ENCODE results near the gene TTBK1.

TTBK1 gene

DNA sequence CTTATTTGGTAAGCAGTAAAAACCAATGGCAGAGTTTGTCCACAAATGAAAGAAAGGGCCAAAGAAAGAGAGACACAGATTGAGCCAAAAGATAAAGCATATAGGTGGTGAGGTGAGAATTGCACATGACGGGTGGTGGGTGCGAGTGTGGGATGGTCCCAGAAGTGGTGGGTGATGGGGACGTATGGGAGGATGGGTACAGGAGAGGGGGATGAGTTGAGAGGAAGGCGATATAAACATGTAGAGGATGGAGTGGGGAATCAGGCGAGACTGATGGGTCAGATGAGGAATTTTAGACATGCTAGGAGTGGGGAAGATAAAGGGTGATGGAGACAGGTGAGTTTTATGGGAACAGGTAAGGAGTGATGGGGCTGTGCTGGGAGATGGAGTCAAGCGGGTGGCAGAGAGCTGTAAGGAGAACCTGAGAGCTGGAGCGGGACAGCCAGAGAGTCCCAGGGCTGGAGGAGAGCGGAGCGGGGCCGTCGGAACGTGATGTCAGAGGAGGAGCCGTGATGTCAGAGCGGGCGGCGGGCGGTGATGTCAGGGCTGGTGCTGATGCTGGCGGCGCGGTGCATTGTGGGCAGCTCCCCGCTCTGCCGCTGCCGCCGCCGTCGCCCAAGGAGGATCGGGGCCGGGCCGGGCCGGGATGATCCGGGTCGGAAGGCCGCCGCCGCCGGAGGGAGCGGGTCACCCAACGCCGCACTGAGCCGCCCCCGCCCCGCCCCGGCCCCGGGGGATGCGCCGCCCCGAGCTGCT is at the start of gene TTBK1:
Gene TTBK1, plus strand, starts transcription at position 574 of the 756 bp plus-strand sequence. CDS start 3,180 bp downstream, outside the sequence.
- no peak for DNase-seq

DNA sequence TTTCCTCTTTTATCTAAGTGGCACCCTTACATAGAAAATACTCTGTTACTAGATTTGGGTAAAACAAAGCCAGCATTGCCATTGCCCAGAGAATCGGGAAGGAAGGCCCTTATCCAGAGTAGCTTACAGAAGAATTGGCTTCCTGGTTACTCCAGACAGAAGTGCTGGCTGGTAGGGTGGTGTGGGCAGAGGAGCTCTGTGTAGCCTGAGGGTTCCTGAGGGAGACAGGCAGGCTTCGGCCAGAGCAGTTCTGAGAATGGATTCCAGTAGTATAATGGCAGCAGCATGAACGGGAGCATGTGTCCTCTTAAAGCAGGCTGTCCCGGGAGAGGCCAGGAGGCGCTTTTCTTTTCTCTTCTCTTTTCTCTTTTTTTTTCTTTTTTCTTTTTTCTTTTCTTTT is 49.4 kb upstream of the TTBK1 start:
- no peak for DNase-seq

DNA sequence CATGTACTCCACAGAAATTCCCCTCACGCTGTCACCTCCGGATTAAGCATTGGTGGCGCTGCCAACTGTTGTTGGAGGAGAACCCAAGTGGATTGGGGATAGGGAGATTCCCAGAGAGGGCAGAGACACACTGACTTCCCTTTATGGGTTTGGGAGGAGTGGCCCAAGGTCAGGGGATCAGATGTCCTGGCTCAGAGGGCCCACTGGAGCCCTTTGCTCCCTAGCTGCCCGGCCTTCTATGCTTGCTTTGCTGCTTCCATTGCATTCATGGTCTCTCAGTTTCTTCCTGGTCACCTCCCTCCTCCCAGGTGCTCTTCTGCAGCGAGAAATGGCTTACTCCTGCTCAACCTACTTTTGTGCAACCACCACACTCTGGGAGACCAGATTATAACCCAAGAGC is 46.9 kb upstream of the TTBK1 start:
- DNase-seq, result no peak

DNA sequence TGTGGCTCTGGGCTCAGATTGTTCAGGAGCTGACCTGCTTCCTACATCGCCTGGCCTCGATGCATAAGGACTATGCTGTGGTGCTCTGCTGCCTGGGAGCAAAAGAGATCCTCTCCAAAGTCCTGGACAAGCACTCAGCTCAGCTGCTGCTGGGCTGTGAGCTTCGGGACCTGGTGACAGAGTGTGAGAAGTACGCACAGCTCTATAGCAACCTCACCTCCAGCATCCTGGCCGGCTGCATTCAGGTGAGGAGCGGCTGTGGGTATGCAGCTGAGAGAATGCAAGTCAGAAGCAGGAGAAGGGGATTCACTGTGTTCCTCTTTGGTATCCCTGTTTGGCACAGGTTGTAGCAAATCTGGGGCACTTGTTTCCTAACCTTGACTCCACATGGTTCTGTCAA is 43.4 kb upstream of the TTBK1 start:
- DNase-seq, result no peak

DNA sequence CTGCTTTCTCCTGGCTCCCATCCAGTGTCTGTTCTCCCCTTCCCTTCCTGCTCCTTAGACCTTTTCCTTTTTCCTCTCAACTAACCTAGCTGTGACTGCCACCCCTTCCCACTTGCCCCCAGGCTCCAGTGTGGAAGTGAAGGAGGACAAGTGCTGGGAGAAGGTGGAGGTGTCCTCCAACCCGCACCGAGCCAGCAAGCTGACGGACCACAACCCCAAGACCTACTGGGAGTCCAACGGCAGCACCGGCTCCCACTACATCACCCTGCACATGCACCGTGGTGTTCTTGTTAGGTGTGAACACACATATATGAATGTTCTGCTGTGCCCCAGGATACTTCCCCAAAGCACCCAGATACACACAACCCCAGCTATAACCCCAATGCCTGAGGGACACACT is 42.7 kb upstream of the TTBK1 start:
- no peak for DNase-seq

DNA sequence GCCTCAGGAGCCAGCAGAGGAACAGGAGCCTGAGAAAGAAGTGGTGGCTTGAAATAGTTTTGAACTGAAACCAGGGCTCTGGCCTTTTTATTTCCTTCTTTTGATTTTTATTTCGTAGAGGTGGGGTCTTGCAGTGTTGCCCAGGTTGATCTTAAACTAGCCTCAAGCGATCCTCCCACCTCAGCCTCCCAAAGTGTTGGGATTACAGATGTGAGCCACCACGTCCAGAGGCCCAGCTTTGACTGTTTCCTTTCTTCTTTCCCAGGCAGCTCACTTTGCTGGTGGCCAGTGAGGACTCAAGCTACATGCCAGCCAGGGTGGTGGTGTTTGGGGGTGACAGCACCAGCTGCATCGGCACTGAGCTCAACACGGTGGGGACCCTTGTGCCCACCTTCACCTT is 40.8 kb upstream of the TTBK1 start:
- no peak for DNase-seq

DNA sequence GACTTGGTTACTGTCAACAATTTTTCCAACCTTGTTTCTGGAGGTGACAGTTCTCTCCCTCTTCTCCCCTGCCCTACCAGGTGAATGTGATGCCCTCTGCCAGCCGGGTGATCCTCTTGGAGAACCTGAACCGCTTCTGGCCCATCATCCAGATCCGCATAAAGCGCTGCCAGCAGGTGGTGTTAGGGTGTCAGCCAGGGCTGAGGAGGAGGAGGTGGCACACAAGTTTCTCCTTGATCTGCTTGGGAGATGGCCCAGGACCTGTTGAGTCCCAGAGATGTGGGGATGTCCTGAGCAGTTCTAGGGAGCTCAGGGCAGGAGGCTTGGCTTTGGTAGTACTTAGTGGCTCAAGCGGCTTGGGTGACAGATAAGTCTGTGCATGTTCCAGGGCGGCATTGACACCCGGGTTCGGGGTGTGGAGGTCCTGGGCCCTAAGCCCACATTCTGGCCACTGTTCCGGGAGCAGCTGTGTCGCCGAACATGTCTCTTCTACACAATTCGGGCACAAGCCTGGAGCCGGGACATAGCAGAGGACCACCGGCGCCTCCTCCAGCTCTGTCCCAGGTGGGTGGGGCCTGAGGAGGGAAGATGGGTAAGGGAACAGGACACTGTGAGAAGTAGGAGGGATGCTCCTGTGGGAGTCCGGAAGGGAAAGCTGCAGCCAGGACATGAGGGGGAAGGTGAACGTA is 40.1 kb upstream of the TTBK1 start:
- no peak for DNase-seq

DNA sequence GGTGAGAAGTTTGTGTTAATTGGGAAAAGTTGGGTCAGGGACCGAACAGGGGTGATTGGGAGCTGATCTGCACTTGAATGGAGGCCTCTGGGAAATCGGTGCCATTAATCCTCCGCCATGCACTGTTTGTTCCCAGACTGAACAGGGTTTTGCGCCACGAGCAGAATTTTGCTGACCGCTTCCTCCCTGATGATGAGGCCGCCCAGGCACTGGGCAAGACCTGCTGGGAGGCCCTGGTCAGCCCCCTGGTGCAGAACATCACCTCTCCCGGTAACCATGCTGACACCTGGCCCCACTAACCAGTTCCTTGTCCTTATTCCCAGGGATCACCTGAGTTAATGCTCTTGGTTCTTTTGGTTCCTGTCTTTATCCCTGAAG is 39.6 kb upstream of the TTBK1 start:
- no peak for DNase-seq

DNA sequence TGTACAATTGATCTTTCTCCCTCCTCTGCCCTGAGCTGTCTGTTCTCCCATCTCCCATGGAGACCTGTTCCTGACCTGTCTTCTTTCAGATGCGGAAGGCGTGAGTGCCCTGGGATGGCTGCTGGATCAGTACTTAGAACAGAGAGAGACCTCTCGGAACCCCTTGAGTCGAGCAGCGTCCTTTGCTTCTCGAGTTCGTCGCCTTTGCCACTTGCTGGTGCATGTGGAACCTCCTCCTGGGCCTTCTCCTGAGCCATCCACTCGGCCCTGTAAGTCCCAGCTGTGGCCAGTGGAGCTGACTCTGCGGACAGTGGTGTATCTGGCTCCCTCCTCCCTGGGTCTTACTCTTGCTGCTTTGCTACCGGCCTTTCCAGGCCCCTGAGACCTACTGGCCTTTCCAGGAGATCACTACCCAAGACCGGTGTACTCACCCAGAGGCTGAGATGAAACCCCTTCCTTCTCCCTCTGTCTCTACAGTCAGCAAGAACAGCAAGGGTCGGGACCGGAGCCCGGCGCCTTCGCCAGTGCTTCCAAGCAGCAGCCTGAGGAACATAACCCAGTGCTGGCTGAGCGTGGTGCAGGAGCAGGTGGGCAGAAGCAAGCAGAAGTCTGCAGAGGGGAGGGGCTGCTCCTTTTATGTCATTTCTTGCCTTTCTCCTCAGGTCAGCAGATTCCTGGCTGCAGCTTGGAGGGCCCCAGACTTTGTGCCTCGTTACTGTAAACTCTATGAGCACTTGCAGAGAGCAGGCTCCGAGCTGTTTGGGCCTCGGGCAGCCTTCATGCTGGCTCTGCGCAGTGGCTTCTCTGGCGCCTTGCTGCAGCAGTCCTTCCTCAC is 38.8 kb upstream of the TTBK1 start:
- no peak for DNase-seq

DNA sequence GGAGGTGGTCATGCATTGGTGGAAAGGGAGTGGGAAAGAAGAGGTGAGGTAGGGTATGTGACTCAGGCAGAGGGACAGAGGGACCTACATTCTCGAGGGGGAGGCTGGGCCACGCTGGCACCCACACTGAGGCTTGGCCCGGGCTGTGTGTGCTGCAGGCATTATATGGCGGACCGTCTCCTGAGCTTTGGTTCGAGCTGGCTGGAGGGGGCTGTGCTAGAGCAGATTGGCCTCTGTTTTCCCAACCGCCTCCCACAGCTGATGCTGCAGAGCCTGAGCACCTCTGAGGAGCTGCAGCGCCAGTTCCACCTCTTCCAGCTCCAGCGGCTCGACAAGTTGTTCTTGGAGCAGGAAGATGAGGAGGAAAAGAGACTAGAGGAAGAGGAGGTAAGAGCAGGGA is 37.4 kb upstream of the TTBK1 start:
- DNase-seq, result no peak

DNA sequence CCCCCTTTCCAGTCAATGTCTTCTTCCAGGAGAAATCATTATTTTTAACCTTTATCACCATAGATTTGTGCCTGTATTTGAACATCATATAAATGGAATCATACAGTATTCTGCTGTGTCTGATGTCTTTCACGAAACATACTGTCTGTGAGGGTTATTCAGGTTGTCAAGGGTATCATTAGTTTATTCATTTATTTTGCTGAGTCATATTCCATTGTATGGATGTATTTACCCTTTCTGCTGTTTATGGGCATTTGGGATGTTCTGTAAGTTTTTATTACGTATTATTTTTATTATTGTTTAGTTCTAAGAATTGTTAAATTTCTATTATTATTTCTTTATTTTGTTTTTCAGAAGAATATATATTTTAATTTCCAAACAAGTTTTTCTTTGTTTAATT is 36.0 kb upstream of the TTBK1 start:
- no peak for DNase-seq

DNA sequence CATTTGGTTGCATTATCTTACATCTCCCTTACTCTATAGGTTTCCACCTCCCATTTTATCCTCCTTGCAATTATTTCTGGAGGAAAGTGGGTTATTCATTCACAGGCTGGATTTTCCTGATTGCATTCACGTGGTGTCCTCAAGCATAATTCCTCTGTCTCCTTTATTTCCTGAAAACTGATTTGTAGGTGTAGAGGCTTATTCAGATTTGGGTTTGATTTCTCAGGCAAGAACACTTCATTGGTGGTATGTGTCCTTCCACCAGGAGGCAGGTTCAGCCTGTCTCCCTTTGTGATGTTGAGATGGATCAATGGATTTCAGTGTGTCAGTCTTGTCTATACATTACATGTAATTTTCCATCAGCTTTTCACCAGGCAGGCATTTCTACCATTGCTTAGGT is 31.3 kb upstream of the TTBK1 start:
- no peak for DNase-seq

DNA sequence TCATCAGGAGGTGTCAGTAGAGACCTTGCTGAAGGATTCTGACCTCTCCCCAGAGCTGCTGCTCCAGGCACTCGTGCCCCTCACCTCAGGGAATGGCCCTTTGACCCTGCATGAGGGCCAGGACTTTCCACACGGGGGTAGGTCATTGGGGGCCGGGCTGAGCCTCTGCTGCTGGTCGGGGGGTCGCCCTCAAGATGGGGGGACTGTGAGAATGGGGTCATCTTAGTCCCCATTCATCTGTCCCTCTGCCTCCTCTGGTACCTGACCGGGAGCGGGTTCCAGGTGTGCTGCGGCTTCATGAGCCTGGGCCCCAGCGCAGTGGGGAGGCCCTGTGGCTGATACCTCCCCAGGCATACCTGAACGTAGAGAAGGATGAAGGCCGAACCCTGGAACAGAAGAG is 29.9 kb upstream of the TTBK1 start:
- no peak for DNase-seq

DNA sequence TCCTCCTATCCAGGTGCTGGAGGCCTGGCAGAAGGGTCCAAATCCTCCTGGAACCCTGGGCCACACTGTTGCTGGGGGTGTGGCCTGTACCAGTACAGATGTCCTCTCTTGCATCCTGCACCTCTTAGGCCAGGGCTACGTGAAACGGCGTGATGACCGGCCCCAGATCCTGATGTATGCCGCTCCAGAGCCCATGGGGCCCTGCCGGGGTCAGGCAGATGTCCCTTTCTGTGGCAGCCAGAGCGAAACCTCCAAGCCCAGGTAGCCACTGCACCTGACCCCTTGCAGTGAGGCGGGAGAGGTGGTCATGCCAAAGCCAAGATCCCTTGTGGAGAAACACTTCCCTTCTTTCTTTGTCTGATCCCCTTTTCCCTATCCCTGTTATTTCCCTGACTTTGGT is 28.2 kb upstream of the TTBK1 start:
- no peak for DNase-seq

DNA sequence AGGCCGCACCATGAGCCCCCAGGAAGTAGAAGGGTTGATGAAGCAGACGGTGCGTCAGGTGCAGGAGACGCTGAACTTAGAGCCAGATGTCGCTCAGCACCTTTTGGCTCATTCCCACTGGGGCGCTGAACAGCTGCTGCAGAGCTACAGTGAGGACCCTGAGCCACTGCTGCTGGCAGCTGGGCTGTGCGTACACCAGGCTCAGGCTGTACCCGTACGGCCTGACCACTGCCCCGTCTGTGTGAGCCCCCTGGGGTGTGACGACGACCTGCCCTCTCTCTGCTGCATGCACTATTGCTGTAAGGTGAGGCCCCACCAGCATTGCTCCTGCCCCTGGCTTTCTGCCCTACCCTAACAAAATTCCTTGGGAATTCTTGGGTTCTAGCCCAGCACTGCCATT is 27.1 kb upstream of the TTBK1 start:
- DNase-seq, result no peak

DNA sequence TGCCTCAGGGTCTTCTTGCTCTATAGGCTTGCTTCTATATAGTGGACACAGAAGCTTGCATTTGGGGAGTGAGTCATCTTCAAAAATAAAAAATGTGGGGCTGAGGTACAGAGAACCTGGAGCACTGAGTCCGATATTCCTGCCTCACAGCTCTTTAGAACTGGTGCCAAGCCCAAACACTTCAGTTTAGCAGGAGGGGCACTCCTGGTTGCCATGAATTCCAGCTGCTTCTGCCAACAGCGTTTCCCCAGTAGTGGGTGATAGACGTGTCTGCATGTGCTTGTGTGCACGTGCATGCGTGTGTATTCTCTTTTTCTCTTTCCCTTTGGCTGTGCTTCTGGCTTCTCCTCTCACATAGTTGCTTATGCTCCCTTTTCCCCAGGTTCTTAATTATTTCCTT is 25.9 kb upstream of the TTBK1 start:
- no peak for DNase-seq

DNA sequence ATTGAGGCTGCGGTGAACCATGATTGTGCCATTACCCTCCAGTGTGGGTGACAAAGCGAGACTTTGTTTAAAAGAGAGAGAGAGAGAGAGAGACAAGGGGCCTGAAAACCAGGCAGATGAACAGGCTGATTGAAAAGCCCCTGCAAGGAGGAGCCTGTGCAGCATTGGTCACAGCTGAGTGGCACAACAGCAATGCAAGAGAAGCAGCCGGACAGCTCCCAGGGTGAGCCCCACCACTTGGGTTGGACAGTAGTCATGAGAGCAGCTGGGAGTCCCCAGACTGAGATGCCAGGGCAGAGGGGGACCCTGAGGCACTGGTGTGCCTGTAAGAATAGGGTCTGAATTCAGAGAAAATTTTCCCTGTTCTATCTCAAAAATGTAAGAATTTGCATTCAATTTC is 24.2 kb upstream of the TTBK1 start:
- no peak for DNase-seq

DNA sequence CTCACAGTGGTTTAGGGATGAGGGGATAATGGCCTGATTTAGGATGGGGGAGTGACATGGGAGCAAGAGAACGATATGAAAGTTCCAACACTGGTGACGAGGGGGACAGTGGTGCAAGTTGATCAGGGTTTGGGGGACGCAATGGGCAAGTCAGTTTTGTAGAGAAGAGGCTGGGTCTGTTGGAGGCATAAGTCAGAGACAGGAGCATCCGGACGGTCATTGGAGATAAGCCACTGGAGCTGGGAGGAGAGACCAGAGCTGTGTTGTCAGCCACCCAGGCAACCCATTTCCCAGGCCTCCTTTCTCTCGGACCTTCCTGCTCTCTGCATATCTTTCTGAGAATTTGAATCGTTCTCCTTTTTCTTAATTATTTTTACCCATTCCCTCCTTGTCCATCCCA is 23.5 kb upstream of the TTBK1 start:
- no peak for DNase-seq

DNA sequence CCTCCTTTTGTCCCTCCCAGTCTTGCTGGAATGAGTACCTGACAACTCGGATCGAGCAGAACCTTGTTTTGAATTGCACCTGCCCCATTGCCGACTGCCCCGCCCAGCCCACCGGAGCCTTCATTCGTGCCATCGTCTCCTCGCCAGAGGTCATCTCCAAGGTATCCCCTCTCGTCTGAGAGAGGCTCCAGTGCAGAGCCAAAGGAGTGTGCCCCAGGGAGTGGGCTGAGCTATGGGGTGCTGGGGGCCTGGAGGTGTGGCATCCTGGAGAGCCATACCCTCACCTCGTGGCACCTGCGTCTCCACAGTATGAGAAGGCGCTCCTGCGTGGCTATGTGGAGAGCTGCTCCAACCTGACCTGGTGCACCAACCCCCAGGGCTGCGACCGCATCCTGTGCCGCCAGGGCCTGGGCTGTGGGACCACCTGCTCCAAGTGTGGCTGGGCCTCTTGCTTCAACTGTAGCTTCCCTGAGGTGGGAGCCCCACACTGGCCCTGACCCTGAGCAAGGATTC is 22.8 kb upstream of the TTBK1 start:
- DNase-seq, result no peak

DNA sequence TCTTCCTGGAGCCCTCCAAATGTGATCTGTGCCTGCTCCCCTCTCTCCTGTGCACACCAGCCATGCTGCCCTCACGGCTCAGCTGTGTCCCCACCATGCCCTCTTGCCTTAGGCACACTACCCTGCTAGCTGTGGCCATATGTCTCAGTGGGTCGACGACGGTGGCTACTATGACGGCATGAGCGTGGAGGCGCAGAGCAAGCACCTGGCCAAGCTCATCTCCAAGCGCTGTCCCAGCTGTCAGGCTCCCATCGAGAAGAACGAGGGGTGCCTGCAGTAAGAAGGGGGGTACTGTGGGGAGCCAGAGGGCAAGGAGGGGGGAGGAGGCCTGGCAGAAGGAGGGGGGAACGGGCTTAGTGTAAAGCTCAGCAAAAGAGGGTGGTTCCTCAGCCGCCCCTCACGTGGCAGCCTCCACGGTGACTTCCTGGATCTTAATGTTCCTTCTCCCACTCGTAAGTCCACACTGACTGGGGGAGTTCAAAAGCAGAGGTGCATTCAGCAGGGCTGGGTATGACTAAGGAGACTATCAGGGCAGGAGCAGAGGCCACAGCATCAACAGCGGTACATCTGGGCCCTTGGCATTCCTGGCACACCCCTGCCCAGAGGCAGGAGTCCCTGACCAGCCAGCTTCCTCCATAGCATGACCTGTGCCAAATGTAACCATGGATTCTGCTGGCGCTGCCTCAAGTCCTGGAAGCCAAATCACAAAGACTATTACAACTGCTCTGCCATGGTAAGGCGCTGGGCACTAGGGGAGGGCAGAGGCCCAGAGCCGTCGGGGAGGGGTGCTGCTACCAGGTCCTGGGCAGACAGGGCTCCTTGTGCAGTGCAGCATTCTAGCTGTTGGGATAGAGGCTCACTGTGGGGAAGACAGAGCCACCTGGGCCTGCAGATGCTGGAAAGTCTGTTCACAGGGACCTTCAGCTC is 22.0 kb upstream of the TTBK1 start:
- DNase-seq, result no peak

DNA sequence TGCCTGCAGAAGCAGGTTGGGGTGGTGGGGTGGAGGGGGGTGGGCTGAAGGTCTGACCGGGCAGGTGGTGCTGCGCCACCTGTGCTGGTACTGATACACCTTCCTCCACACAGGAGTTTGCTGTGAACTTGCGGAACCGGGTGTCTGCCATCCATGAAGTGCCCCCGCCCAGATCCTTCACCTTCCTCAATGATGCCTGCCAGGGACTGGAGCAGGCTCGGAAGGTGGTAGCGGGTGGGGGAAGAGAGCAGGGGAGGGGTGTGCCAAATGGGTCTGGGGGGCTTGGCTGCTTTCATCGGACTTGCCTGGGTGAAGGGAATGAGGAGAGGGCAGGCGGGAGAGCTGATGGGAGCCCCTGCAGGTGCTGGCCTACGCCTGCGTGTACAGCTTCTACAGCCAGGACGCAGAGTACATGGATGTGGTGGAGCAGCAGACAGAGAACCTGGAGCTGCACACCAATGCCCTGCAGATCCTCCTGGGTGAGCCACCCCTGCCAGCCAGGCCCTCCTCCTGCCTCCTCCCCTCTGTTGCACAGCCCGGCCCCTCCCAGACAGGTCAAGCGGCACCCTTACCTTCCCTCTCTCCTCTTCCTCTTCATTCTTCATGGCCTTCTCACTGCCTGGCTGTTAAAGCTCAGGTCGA is 20.7 kb upstream of the TTBK1 start:
- DNase-seq, result no peak

DNA sequence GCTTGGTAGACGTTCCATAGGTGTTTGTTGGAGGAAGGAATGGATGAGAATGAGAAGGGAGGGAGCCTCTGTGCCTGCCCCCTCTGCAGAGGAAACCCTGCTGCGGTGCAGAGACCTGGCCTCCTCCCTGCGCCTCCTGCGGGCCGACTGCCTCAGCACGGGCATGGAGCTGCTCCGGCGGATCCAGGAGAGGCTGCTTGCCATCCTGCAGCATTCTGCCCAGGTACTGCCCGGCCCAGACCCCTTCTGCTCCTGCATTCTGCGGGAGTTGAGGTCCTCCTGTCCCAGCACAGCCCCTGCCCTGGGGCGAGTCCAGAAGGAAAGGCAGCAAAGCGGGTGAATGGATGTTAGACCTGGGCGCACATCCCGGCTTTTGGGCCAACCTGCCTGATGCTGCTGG is 20.1 kb upstream of the TTBK1 start:
- no peak for DNase-seq

All from T1000 (cell line).